ENCODE measurements around the gene SIGLEC6.

GRCh38 chr19:51571599-51571998, 40.1 kb upstream of the SIGLEC6 start:
- no peak for TF ChIP-seq REST (IDR thresholded peaks at IDR 0.05; ENCODE audit: insufficient read depth in 1 of 2, low read depth in 2 of 2, low read length in 2 of 2)
- no peak for TF ChIP-seq POLR2AphosphoS5 (IDR thresholded peaks at IDR 0.05; ENCODE audit: low read depth, low read length)
- no peak for TF ChIP-seq TAF1 (IDR thresholded peaks at IDR 0.05; ENCODE audit: borderline replicate concordance, insufficient read depth, low read length)
- TF ChIP-seq SIN3A (IDR thresholded peaks at IDR 0.05; ENCODE audit: borderline replicate concordance, insufficient read depth, low read length) = no peak
